Thymus (tissue), 11 donors: Measurements from ENCODE around the gene SYNGR3. TPM values are rescaled to one million over a fixed set of nuclear protein-coding genes. Genes with fewer than 3 reads are reported as not detected.
A peak's percentile ranks its signal among the peaks of the same experiment; 100 is the strongest.

Experiments
- DNase-seq, 9 donors: peaks; one replicate each; pipeline ENCODE4 v3.0.0-alpha.2; 2013; ENCODE audit warnings: low spot score in 9 of 9, low read depth in 6 of 9, missing footprints in 1 of 9
- H3K27ac ChIP-seq, 2 donors: one replicate each; pipeline ENCODE4 v1.5.1; 2013; ENCODE audit warnings: control low read depth in 1 of 2, low read depth in 1 of 2, low read length in 1 of 2, mild to moderate bottlenecking in 1 of 2, moderate library complexity in 1 of 2
- H3K27me3 ChIP-seq, 2 donors: one replicate each; pipeline ENCODE4 v1.5.1; 2013; ENCODE audit warnings: low read length in 1 of 2; ENCODE audit not compliant: control insufficient read depth in 2 of 2, insufficient read depth in 1 of 2
- H3K36me3 ChIP-seq, 2 donors: one replicate each; pipeline ENCODE4 v1.5.1; 2013; ENCODE audit warnings: low read length in 1 of 2, mild to moderate bottlenecking in 1 of 2, moderate library complexity in 1 of 2; ENCODE audit not compliant: control insufficient read depth in 2 of 2, insufficient read depth in 2 of 2
- H3K4me1 ChIP-seq, 2 donors: one replicate each; pipeline ENCODE4 v1.5.1; 2013; ENCODE audit warnings: low read length in 2 of 2; ENCODE audit not compliant: control insufficient read depth in 2 of 2, insufficient read depth in 2 of 2
- H3K4me3 ChIP-seq, 2 donors: one replicate each; pipeline ENCODE4 v1.5.1; 2013; ENCODE audit warnings: low read length in 2 of 2, control low read depth in 1 of 2, mild to moderate bottlenecking in 1 of 2
- H3K9me3 ChIP-seq, 2 donors: one replicate each; pipeline ENCODE4 v1.5.1; 2013; ENCODE audit warnings: low read length in 1 of 2, mild to moderate bottlenecking in 1 of 2; ENCODE audit not compliant: control insufficient read depth in 2 of 2, insufficient read depth in 1 of 2
- WGBS: extraction: QIAGEN DNeasy Blood & Tissue Kit; methylation state at CpG from one replicate; pipeline ENCODE4 v1.1.7; 2013; 5-methylcytosine and 5-hydroxymethylcytosine counted together
- polyA plus RNA-seq: library from polyadenylated mRNA; stranded (reverse); fragments of 200-250 nt; gene quantifications from one replicate; pipeline ENCODE4 v1.2.3, GENCODE V29; 2013
- total RNA-seq: library from RNA; stranded (reverse); fragments of 120-200 nt; gene quantifications from one replicate; pipeline ENCODE4 v1.2.4, GENCODE V29; 2013
- donor health status: healthy.

Gene SYNGR3
- total and polyA plus RNA-seq, 2 donors = 1.2 to 2.7 TPM

DNA sequence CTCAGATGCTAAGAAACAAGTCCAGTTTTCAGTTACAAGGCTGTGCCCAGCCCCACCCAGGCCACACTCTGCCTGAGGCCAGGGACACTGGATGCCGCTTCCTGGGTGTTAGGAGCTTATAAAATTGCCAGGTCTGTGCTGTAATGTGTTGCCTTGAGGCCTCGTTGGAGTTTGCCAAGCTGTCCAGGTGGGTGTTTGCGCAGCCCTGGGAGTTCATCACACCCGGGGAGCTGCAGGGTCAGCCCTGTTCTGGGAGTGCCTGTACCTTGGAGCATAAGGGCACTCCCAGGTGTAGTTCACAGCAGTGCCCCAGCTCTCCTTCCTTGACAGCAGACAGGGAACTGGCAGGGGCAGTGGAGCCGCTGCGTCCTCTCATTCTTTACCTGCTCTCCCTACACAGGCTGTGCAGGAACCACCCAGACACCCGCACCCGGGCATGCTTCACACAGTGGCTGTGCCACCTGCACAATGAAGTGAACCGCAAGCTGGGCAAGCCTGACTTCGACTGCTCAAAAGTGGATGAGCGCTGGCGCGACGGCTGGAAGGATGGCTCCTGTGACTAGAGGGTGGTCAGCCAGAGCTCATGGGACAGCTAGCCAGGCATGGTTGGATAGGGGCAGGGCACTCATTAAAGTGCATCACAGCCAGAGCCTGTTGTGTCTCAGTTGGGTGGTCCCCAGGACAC, 4.2 kb upstream of the SYNGR3 start:
- peaks cover 15 to 28% of the 10 kb centered on the region in 2 donors for H3K4me1 ChIP-seq
- H3K27me3 ChIP-seq = peaks cover 61 to 76% of the 10 kb centered on the region in 2 donors
- WGBS = 98% methylated on average over 14 of the region's 14 CpGs
- no peak for DNase-seq
- no peak overlapping the region for H3K4me3 ChIP-seq
- H3K9me3 ChIP-seq = peaks cover 0 to 26% of the 10 kb centered on the region in 2 donors
- H3K36me3 ChIP-seq = peaks cover 8 to 9% of the 10 kb centered on the region in 2 donors
- no peak overlapping the region for H3K27ac ChIP-seq

DNA sequence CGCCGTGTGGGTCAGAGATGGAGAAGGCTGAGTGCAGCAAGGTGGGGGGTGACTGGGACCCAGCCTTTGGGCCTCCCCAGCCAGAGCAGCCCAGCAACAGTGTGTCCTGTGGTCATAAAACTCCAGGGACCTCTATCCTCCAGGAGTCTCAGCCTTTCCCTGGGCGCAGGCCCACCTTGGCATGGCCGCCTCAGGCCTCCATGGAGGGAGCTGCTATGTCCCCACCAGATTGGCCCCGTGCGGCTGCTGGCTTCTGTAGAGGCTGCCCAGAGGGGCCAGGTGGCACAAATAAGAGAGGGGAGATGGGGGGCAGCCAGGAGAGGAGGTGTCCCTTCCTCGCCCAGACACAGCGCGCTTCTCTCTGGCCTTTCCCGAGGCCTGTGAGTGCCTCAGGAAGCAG, 2.6 kb upstream of the SYNGR3 start:
- 98% methylated on average over 10 of the region's 10 CpGs for WGBS
- peaks cover 8 to 9% of the 10 kb centered on the region in 2 donors for H3K36me3 ChIP-seq
- no peak for DNase-seq
- H3K9me3 ChIP-seq = peaks cover 0 to 16% of the 10 kb centered on the region in 2 donors
- H3K4me1 ChIP-seq = peaks cover 20 to 39% of the 10 kb centered on the region in 2 donors
- H3K27me3 ChIP-seq = peaks cover 58 to 74% of the 10 kb centered on the region in 2 donors
- no peak overlapping the region for H3K4me3 ChIP-seq
- H3K27ac ChIP-seq = no peak overlapping the region

DNA sequence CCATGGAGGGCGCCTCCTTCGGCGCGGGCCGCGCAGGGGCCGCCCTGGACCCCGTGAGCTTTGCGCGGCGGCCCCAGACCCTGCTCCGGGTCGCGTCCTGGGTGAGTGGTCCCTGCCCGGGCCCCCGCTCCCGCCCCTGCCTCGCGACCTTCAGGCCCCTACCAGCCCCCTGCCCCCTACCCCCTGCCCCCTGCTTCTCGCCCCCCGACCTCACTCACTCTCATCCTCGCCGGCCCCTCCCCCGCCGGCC, 256 bp downstream of the SYNGR3 start:
- WGBS = 3% methylated on average over 25 of the region's 25 CpGs
- H3K27me3 ChIP-seq = peaks cover 46 to 66% of the 10 kb centered on the region in 2 donors
- H3K4me1 ChIP-seq = peaks cover 13 to 24% of the 10 kb centered on the region in 2 donors
- peaks cover 1 to 13% of the 10 kb centered on the region in 2 donors for H3K9me3 ChIP-seq
- H3K27ac ChIP-seq = no peak overlapping the region
- DNase-seq = no peak
- H3K4me3 ChIP-seq = peak overlapping the region in 1 of 2 donors; percentile 38
- peaks cover 8 to 9% of the 10 kb centered on the region in 2 donors for H3K36me3 ChIP-seq

- Histone ChIP-seq H3K27ac (no peak overlapping the region), H3K27me3 (peaks cover 46 to 65% of the 10 kb centered on the region in 2 donors), H3K4me3 (peak overlapping the region in 1 of 2 donors; percentile 38), H3K9me3 (peaks cover 1 to 13% of the 10 kb centered on the region in 2 donors), H3K36me3 (peaks cover 8 to 9% of the 10 kb centered on the region in 2 donors), H3K4me1 (peaks cover 13 to 19% of the 10 kb centered on the region in 2 donors)
- 4% methylated on average over 50 of the region's 50 CpGs for WGBS
- DNase-seq = no peak
These were observed 773 bp downstream of the SYNGR3 start for GRCh38 chr16:1990351-1991134.

DNA sequence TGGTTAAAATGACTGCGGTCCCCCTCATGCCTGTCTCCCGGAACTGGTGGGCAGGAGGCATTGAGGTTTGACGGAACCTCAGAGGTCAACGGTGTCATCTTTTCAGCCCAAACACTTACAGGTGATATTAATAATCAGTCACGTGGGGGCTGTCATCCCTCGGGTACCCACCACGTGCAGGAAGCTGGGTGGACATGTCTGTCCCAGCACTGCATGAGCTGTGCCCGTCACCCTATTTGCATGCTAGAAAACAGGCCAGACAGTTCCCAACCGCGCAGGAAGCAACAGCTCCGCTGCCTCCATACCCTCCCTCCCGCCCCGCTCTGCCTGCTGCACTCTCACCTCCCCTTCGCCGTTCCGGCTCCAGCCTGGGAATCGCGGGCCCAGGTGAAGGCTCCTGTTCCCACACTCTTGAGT, 1.4 kb downstream of the SYNGR3 start:
- Histone ChIP-seq H3K9me3 (peaks cover 1 to 13% of the 10 kb centered on the region in 2 donors), H3K27ac (no peak overlapping the region), H3K27me3 (peaks cover 46 to 65% of the 10 kb centered on the region in 2 donors)

GRCh38 chr16:1991588-1991947, 1.8 kb downstream of the SYNGR3 start:
- Histone ChIP-seq H3K4me1 (peaks cover 13 to 19% of the 10 kb centered on the region in 2 donors), H3K27me3 (peaks cover 46 to 65% of the 10 kb centered on the region in 2 donors), H3K27ac (peak overlapping the region in 1 of 2 donors; percentile 53), H3K9me3 (peaks cover 1 to 13% of the 10 kb centered on the region in 2 donors), H3K4me3 (peak overlapping the region; percentile 18 to 57), H3K36me3 (peaks cover under 1 to 2% of the 10 kb centered on the region in 2 donors)
- 15% methylated on average over 22 of the region's 22 CpGs for WGBS
- DNase-seq = no peak

More for the DNA sequence above, 1.4 kb downstream of the SYNGR3 start:
- Histone ChIP-seq H3K4me1 (peaks cover 13 to 19% of the 10 kb centered on the region in 2 donors), H3K4me3 (peak overlapping the region; percentile 18 to 57), H3K36me3 (peaks cover 3 to 6% of the 10 kb centered on the region in 2 donors)
- DNase-seq = peak in 1 of 9 donors; percentile 52
- WGBS = 3% methylated on average over 18 of the region's 18 CpGs

DNA sequence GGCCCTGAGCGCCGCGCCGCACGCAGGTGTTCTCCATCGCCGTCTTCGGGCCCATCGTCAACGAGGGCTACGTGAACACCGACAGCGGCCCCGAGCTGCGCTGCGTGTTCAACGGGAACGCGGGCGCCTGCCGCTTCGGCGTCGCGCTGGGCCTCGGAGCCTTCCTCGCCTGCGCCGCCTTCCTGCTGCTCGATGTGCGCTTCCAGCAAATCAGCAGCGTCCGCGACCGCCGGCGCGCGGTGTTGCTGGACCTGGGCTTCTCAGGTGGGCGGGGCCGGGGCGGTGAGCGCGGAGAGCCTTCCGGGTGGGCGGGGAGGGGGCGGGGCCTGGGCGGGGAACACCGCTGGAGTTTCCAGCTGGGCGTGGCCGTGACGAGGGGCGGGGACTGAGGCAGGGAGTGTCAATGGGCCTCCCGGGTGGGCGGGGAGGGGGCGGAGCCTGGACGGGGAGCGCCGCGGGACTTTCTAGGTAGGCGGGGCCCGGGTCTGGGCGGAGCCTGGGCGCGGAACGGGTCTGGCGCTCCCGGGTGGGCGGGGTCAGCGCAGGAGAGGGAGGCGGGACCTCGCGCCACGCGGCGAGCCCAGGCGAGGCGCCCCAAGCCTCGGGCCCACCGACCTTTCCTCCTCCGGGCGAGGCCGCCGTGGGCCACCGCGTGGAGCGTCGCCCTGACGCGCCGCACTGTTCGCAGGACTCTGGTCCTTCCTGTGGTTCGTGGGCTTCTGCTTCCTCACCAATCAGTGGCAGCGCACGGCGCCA, 2.4 kb downstream of the SYNGR3 start:
- 4% methylated on average over 96 of the region's 96 CpGs for WGBS
- H3K9me3 ChIP-seq = peaks cover 1 to 13% of the 10 kb centered on the region in 2 donors
- H3K36me3 ChIP-seq = peaks cover 2 to 6% of the 10 kb centered on the region in 2 donors
- H3K4me3 ChIP-seq = peak overlapping the region; percentile 18 to 57
- peaks cover 13 to 19% of the 10 kb centered on the region in 2 donors for H3K4me1 ChIP-seq
- H3K27me3 ChIP-seq = peaks cover 45 to 60% of the 10 kb centered on the region in 2 donors
- peak; percentile 62 to 93 (median 86) for DNase-seq
- H3K27ac ChIP-seq = peak overlapping the region in 1 of 2 donors; percentile 53

- H3K4me3 ChIP-seq = peak overlapping the region in 1 of 2 donors; percentile 57
- no peak overlapping the region for H3K27ac ChIP-seq
- H3K9me3 ChIP-seq = peaks cover 1 to 13% of the 10 kb centered on the region in 2 donors
- H3K4me1 ChIP-seq = peaks cover 13 to 19% of the 10 kb centered on the region in 2 donors
- H3K27me3 ChIP-seq = peaks cover 40 to 54% of the 10 kb centered on the region in 2 donors
- peaks cover 8 to 13% of the 10 kb centered on the region in 2 donors for H3K36me3 ChIP-seq
- DNase-seq = no peak
- WGBS = 60% methylated on average over 50 of the region's 50 CpGs
These were observed 3.0 kb downstream of the SYNGR3 start for GRCh38 chr16:1992704-1993317.
